ENCODE results near the gene CLK2. TPM values are rescaled to one million over a fixed set of nuclear protein-coding genes. Genes with fewer than 3 reads are reported as not detected.
A peak's percentile ranks its signal among the peaks of the same experiment; 100 is the strongest.

CLK2 gene
- total RNA-seq, 4 donors from 2014 or later: 14.4 to 51.4 (median 32.9) TPM

DNA sequence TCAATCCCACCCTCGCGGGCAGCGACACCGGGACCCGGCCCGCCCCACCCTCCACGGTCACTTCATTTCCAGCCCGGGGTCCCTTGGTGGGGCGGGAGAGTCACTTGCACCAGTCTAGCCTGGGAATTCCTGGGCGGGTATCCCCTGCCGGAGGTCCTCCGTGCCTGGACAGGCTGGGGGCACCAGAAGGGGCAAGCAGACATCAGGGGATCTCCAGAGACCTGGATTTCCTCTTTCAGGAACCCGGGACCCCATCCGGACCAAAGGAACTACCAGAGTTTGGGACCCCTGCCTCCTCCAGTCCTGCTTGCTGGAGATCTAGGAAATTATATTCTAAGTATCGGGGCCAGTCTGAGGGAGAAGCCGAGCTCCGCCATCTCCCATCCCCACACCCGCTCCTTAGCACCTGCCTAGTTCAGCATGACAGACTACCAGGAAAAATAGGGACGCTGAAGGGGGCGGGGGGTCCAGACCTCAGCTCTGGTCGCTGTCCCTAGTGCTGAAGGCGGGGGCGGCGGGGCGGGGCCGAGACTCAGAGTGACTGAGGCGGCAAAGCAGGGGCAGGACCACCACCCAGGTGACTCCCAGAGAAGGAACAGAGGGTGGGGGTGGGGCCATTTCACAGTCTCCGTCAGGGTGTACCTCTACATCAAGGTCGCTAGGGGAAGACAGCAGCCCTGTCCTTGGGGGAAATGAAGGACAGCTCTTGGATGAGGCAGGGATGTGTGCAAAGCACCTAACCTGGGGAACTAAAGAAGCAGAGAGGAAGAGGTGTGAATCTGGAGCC is 4.8 kb upstream of the CLK2 start:
- Histone ChIP-seq H3K27me3 (no peaks in the 10 kb centered on the region), H3K4me1 (peaks cover 0 to 31% (median 18%) of the 10 kb centered on the region in 3 donors), H3K9me3 (no peaks in the 10 kb centered on the region), H3K36me3 (peaks cover 0 to 6% of the 10 kb centered on the region in 2 donors), H3K4me3 (peak overlapping the region; percentile 55 to 78), H3K27ac (peak overlapping the region in 3 of 4 donors; percentile 80 to 83 (median 81))
- TF ChIP-seq, protein P1, sequence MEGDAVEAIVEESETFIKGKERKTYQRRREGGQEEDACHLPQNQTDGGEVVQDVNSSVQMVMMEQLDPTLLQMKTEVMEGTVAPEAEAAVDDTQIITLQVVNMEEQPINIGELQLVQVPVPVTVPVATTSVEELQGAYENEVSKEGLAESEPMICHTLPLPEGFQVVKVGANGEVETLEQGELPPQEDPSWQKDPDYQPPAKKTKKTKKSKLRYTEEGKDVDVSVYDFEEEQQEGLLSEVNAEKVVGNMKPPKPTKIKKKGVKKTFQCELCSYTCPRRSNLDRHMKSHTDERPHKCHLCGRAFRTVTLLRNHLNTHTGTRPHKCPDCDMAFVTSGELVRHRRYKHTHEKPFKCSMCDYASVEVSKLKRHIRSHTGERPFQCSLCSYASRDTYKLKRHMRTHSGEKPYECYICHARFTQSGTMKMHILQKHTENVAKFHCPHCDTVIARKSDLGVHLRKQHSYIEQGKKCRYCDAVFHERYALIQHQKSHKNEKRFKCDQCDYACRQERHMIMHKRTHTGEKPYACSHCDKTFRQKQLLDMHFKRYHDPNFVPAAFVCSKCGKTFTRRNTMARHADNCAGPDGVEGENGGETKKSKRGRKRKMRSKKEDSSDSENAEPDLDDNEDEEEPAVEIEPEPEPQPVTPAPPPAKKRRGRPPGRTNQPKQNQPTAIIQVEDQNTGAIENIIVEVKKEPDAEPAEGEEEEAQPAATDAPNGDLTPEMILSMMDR (IDR thresholded peaks at IDR 0.05): peak in 2 of 4 experiments; percentile 15 to 26
- no peak for TF ChIP-seq EP300 (IDR thresholded peaks at IDR 0.05)
- TF ChIP-seq POLR2A (IDR thresholded peaks at IDR 0.05): no peak
- TF ChIP-seq POLR2AphosphoS5 (IDR thresholded peaks at IDR 0.05): no peak
- ATAC-seq: peak; percentile 1
- WGBS, 2 donors (ENCODE audit: low coverage in 1 of 2): 0 to 4% methylated on average over 4 to 6 of the region's 29 CpGs

DNA sequence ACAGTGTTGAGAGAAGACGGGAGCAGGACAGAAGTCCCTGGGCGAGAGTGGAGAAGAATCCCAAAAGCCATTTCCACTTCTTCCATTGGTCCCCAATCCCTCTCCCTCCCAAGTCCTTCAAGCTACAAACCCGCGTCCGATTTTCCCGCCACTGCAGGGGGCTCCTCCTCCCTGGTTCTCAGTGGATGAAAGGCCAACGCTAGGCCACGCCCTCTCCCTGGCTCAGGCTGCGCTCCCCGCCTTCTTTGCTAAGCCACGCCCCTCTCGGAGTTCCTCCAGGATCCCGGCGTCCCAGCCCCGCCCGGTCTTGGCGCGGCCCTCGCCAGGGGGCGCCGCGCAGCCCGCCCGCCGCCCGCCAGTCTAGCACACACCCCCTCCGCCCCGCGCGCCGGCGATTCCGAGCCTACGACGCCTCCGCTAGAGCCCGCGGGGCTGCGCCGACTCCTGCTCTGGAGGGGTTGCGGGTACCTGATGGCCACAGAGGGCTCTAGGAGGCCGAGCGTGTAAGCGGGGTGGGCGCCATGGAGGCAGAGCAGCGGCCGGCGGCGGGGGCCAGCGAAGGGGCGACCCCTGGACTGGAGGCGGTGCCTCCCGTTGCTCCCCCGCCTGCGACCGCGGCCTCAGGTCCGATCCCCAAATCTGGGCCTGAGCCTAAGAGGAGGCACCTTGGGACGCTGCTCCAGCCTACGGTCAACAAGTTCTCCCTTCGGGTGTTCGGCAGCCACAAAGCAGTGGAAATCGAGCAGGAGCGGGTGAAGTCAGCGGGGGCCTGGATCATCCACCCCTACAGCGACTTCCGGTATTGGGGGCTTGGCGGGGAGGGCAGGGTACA is 4.0 kb upstream of the CLK2 start, which contains the start of gene HCN3:
Gene HCN3, plus strand, starts transcription at position 394 of the 832 bp plus-strand sequence. Its CDS starts 128 bp downstream, at position 522.
- no peaks in the 10 kb centered on the region for H3K27me3 ChIP-seq
- TF ChIP-seq POLR2A (IDR thresholded peaks at IDR 0.05): no peak
- TF ChIP-seq EP300 (IDR thresholded peaks at IDR 0.05): no peak
- TF ChIP-seq, protein P1 (IDR thresholded peaks at IDR 0.05): peak in 3 of 4 experiments; percentile 54 to 87 (median 72)
- TF ChIP-seq POLR2AphosphoS5 (IDR thresholded peaks at IDR 0.05): peak; percentile 31
- no peaks in the 10 kb centered on the region for H3K9me3 ChIP-seq
- 0% methylated on average over 9 to 18 of the region's 68 CpGs for WGBS, 2 donors (ENCODE audit: low coverage in 1 of 2)
- H3K36me3 ChIP-seq: no peaks in the 10 kb centered on the region
- peaks cover 0 to 37% (median 20%) of the 10 kb centered on the region in 3 donors for H3K4me1 ChIP-seq
- H3K4me3 ChIP-seq: peak within 1 kb of the TSS; percentile 55 to 78
- peak within 1 kb of the TSS; percentile 10 to 83 (median 80) for H3K27ac ChIP-seq
- peak; percentile 90 for ATAC-seq

DNA sequence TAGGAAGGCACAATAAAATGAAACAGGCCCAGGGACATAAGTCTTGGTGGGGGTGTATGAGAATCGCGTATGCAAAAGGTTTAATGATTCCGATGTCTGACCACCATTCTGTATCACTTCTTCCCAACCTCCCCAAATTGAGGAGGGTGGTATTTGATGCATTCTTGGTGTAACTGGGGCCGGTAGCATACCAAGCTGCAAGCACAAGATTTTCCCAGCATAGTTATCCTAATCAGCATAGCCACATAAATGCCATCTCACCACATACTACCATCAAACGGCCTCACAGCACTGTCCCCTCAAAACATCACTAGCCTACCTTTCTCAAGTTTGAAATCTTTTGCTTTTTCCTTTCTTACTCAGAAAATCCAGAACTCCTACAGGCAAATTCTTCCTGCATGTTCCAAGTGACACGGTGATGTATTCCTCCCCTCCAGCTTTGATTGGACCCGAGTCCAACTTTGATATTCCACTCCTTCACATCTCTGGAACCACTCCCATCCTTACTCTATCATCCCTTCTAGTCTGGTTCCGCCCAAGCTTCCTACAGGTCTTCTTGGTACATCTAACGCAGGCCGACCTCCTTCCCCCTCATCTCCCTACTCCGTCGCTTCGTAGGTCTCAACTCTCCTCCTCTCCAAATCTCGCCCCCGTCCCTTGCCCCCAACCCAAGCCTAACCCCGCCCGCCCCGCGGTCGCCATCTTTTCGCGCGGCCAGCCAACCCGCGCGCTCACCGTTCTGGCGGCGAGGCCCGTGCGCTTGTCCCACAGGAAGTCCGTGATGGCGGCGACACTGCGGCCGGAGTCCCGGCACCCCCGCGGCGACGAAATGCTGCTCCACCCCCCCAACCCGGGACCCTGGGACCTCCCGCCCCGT is 600 bp downstream of the CLK2 start:
- Histone ChIP-seq H3K4me1 (peaks cover 0 to 56% (median 23%) of the 10 kb centered on the region in 3 donors), H3K27ac (peak overlapping the region; percentile 91 to 99 (median 95)), H3K9me3 (no peaks in the 10 kb centered on the region), H3K36me3 (peaks cover 8 to 36% of the 10 kb centered on the region in 2 donors), H3K4me3 (peak overlapping the region; percentile 91 to 94), H3K27me3 (no peaks in the 10 kb centered on the region)
- 4 to 8% methylated on average over 13 to 25 of the region's 44 CpGs for WGBS, 2 donors (ENCODE audit: low coverage in 1 of 2)
- no peak for TF ChIP-seq EP300 (IDR thresholded peaks at IDR 0.05)
- no peak for TF ChIP-seq POLR2AphosphoS5 (IDR thresholded peaks at IDR 0.05)
- TF ChIP-seq, protein P1 (IDR thresholded peaks at IDR 0.05): no peak
- TF ChIP-seq POLR2A (IDR thresholded peaks at IDR 0.05): no peak
- ATAC-seq: peak; percentile 54

DNA sequence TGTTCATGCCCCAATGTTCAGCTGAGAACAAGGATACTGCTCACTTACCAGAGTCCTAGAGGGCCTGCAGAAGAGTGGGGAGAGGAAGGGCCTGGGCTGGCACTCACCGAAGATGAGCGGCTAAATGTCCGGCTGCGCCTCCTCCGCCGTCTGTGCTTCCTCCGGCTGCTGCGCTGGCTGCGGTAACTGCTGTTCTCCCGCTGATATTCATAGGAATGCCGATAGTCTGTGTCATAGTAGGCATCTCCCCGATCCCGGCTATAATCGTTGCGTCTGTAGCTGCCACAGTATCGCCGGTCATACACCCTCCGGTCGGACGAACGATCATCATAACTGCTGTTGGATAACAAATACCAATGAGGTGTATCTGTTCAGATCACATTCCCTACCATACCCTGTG is 3.9 kb downstream of the CLK2 start:
- peaks cover 0 to 43% (median 18%) of the 10 kb centered on the region in 3 donors for H3K4me1 ChIP-seq
- no peak overlapping the region for H3K4me3 ChIP-seq
- no peak overlapping the region for H3K27ac ChIP-seq
- 76 to 89% methylated on average over 15 to 18 of the region's 21 CpGs for WGBS, 2 donors (ENCODE audit: low coverage in 1 of 2)
- TF ChIP-seq POLR2AphosphoS5 (IDR thresholded peaks at IDR 0.05) (no peak), POLR2A (IDR thresholded peaks at IDR 0.05) (no peak)
- TF ChIP-seq, protein P1 (IDR thresholded peaks at IDR 0.05): no peak
- peaks cover 9 to 69% of the 10 kb centered on the region in 2 donors for H3K36me3 ChIP-seq
- no peaks in the 10 kb centered on the region for H3K27me3 ChIP-seq
- no peaks in the 10 kb centered on the region for H3K9me3 ChIP-seq
- ATAC-seq: no peak
